Osteoblast (primary cell): ENCODE data around the gene SHFL. TPM values are rescaled to one million over a fixed set of nuclear protein-coding genes. Genes with fewer than 3 reads are reported as not detected.

ENCODE experiments used
- DNase-seq: peaks from one replicate; pipeline ENCODE4 v3.0.0; 2011; ENCODE audit warnings: low spot score, mixed read lengths; ENCODE audit not compliant: insufficient read length; ENCODE audit errors: missing footprints
- H2AFZ ChIP-seq: 2 replicates; pipeline ENCODE4 v1.6.0; 2011; ENCODE audit warnings: mild to moderate bottlenecking, low read length
- H3K27ac ChIP-seq: 2 replicates; pipeline ENCODE4 v1.5.1; 2011; ENCODE audit warnings: mild to moderate bottlenecking, low read depth, low read length, moderate library complexity
- H3K27me3 ChIP-seq: 2 replicates; pipeline ENCODE4 v1.6.0; 2012; ENCODE audit warnings: mild to moderate bottlenecking, control low read depth, inconsistent platforms, low read length, moderate library complexity; ENCODE audit not compliant: insufficient read depth
- H3K36me3 ChIP-seq: 2 replicates; pipeline ENCODE4 v1.5.1; 2011; ENCODE audit warnings: mild to moderate bottlenecking, low read length, control low read depth, moderate library complexity; ENCODE audit not compliant: insufficient read depth
- H3K4me1 ChIP-seq: 2 replicates; pipeline ENCODE4 v1.5.1; 2011; ENCODE audit warnings: mild to moderate bottlenecking, low read length, control low read depth, moderate library complexity; ENCODE audit not compliant: insufficient read depth
- H3K4me2 ChIP-seq: 2 replicates; pipeline ENCODE4 v1.6.0; 2011; ENCODE audit warnings: mild to moderate bottlenecking, low read length; ENCODE audit not compliant: insufficient read depth
- H3K4me3 ChIP-seq: fragments of 200-600 bp; sonication (generic); 3 replicates; pipeline ENCODE4 v1.5.1; 2012; ENCODE audit warnings: mild to moderate bottlenecking, low read length, inconsistent platforms; ENCODE audit not compliant: insufficient read depth
- H3K79me2 ChIP-seq: 2 replicates; pipeline ENCODE4 v1.6.0; 2012; ENCODE audit warnings: mild to moderate bottlenecking, low read length, control low read depth, inconsistent platforms; ENCODE audit not compliant: insufficient read depth
- H3K9me3 ChIP-seq: 2 replicates; pipeline ENCODE4 v1.5.1; 2011; ENCODE audit warnings: low read depth, low read length, control low read depth
- H4K20me1 ChIP-seq: 2 replicates; pipeline ENCODE4 v1.6.0; 2012; ENCODE audit warnings: mild to moderate bottlenecking, low read length, control low read depth; ENCODE audit not compliant: insufficient read depth
- CTCF ChIP-seq: IDR thresholded peaks from 2 replicates; pipeline ENCODE4 v1.5.1; 2011; ENCODE audit warnings: mild to moderate bottlenecking, low read depth, low read length, moderate library complexity; ENCODE audit errors: extremely low read depth
- total RNA-seq: library from RNA; depleted of rRNA; stranded (reverse); fragments of >200 nt; gene quantifications from 2 replicates; pipeline ENCODE4 v1.2.3, GENCODE V29; 2012

Gene SHFL
- total RNA-seq, 1 donor: 22.4 TPM

- no peak for TF ChIP-seq CTCF
- no peak overlapping the region for H2AFZ ChIP-seq
These were observed 16.7 kb downstream of the SHFL start for GRCh38 chr19:10102787-10103236.

GRCh38 chr19:10104130-10104513 is 18.0 kb downstream of the SHFL start:
- Histone ChIP-seq H3K36me3 (peaks cover 15% of the 10 kb centered on the region), H3K4me1 (peaks cover 10% of the 10 kb centered on the region), H3K27me3 (no peaks in the 10 kb centered on the region), H3K4me3 (no peak overlapping the region), H2AFZ (no peak overlapping the region), H3K9me3 (no peaks in the 10 kb centered on the region), H3K4me2 (no peak overlapping the region), H3K79me2 (peaks cover 24% of the 10 kb centered on the region), H4K20me1 (peaks cover 2% of the 10 kb centered on the region), H3K27ac (no peak overlapping the region)
- DNase-seq: peak; percentile 17
- TF ChIP-seq CTCF: no peak

More at GRCh38 chr19:10102787-10103236, 16.7 kb downstream of the SHFL start:
- no peak overlapping the region for H3K4me2 ChIP-seq
- H3K4me1 ChIP-seq: peaks cover 10% of the 10 kb centered on the region
- peaks cover 17% of the 10 kb centered on the region for H3K79me2 ChIP-seq
- no peak overlapping the region for H3K4me3 ChIP-seq
- H3K27ac ChIP-seq: no peak overlapping the region
- no peaks in the 10 kb centered on the region for H3K27me3 ChIP-seq
- peaks cover 2% of the 10 kb centered on the region for H4K20me1 ChIP-seq
- peaks cover 3% of the 10 kb centered on the region for H3K36me3 ChIP-seq
- DNase-seq: peak; percentile 36
- H3K9me3 ChIP-seq: no peaks in the 10 kb centered on the region

GRCh38 chr19:10104665-10105508 is 18.8 kb downstream of the SHFL start:
- Histone ChIP-seq H3K4me1 (peaks cover 10% of the 10 kb centered on the region), H2AFZ (peak overlapping the region; percentile 48), H3K27me3 (no peaks in the 10 kb centered on the region), H3K27ac (no peak overlapping the region), H3K9me3 (no peaks in the 10 kb centered on the region), H3K4me2 (no peak overlapping the region), H4K20me1 (peaks cover 2% of the 10 kb centered on the region), H3K79me2 (peaks cover 29% of the 10 kb centered on the region), H3K36me3 (peaks cover 23% of the 10 kb centered on the region), H3K4me3 (no peak overlapping the region)
- DNase-seq: peak; percentile 56
- TF ChIP-seq CTCF: no peak

GRCh38 chr19:10105509-10106099 is 19.5 kb downstream of the SHFL start:
- no peaks in the 10 kb centered on the region for H3K27me3 ChIP-seq

More at GRCh38 chr19:10105509-10106099, 19.5 kb downstream of the SHFL start:
- Histone ChIP-seq H2AFZ (peak overlapping the region; percentile 48), H3K9me3 (no peaks in the 10 kb centered on the region), H3K36me3 (peaks cover 30% of the 10 kb centered on the region), H3K4me2 (peak overlapping the region; percentile 94), H3K27ac (no peak overlapping the region), H3K4me3 (peak overlapping the region; percentile 93), H4K20me1 (peaks cover 2% of the 10 kb centered on the region), H3K79me2 (peaks cover 29% of the 10 kb centered on the region), H3K4me1 (peaks cover 10% of the 10 kb centered on the region)
- DNase-seq: no peak
- no peak for TF ChIP-seq CTCF
